Measurements from ENCODE around the gene S1PR4.

Gene S1PR4

GRCh38 chr19:3211191-3211590 lies 32.6 kb downstream of the S1PR4 start:
- H3K4me3 ChIP-seq (ENCODE audit: low read length) = no peak overlapping the region
- H3K27me3 ChIP-seq (replicated peaks; ENCODE audit: insufficient read depth, low read length) = 0 out of 2 replicates have a peak, but pooled peaks cover 4% of the 10 kb centered on the region
- no peaks in the 10 kb centered on the region for H3F3A ChIP-seq (ENCODE audit: insufficient read depth, low read length)
- H3K79me2 ChIP-seq (ENCODE audit: low read length) = no peaks in the 10 kb centered on the region
- no peak overlapping the region for H3K4me2 ChIP-seq (ENCODE audit: low read depth, low read length)
- no peak overlapping the region for H3K9ac ChIP-seq (ENCODE audit: low read length)
- H3K4me1 ChIP-seq (ENCODE audit: low read length) = no peaks in the 10 kb centered on the region
- no peak for TF ChIP-seq CTCF (IDR thresholded peaks at IDR 0.05; ENCODE audit: low read length)
- no peak for TF ChIP-seq EZH2 (optimal IDR thresholded peaks at IDR 0.05; ENCODE audit: low read depth, low read length)
- DNase-seq = no peak
- H3K9me2 ChIP-seq (replicated peaks; ENCODE audit: insufficient read depth, low read length) = no peaks in the 10 kb centered on the region
- H3K27ac ChIP-seq (ENCODE audit: low read length) = no peak overlapping the region
- no peak overlapping the region for H2AFZ ChIP-seq (ENCODE audit: low read length)
- no peaks in the 10 kb centered on the region for H3K36me3 ChIP-seq (replicated peaks; ENCODE audit: insufficient read depth, low read length)
- no peaks in the 10 kb centered on the region for H4K20me1 ChIP-seq (ENCODE audit: insufficient read depth, low read length)
- H3K9me3 ChIP-seq (replicated peaks; ENCODE audit: insufficient read depth, low read length) = no peaks in the 10 kb centered on the region

- H4K20me1 ChIP-seq (ENCODE audit: insufficient read depth, low read length) = no peaks in the 10 kb centered on the region
- H3K36me3 ChIP-seq (replicated peaks; ENCODE audit: insufficient read depth, low read length) = no peaks in the 10 kb centered on the region
- H2AFZ ChIP-seq (ENCODE audit: low read length) = no peak overlapping the region
- peaks cover 19% of the 10 kb centered on the region for H3K27me3 ChIP-seq (replicated peaks; ENCODE audit: insufficient read depth, low read length)
- H3K9me3 ChIP-seq (replicated peaks; ENCODE audit: insufficient read depth, low read length) = no peaks in the 10 kb centered on the region
- H3K27ac ChIP-seq (ENCODE audit: low read length) = no peak overlapping the region
- no peaks in the 10 kb centered on the region for H3K9me2 ChIP-seq (replicated peaks; ENCODE audit: insufficient read depth, low read length)
- TF ChIP-seq EZH2phosphoT487 (IDR thresholded peaks at IDR 0.05; ENCODE audit: low read length) (no peak), CTCF (IDR thresholded peaks at IDR 0.05; ENCODE audit: low read length) (no peak), EZH2 (optimal IDR thresholded peaks at IDR 0.05; ENCODE audit: low read depth, low read length) (no peak)
- DNase-seq = no peak
- H3K4me2 ChIP-seq (ENCODE audit: low read depth, low read length) = no peak overlapping the region
- H3K79me2 ChIP-seq (ENCODE audit: low read length) = no peaks in the 10 kb centered on the region
- H3K4me1 ChIP-seq (ENCODE audit: low read length) = no peaks in the 10 kb centered on the region
- no peaks in the 10 kb centered on the region for H3F3A ChIP-seq (ENCODE audit: insufficient read depth, low read length)
- H3K9ac ChIP-seq (ENCODE audit: low read length) = no peak overlapping the region
- H3K4me3 ChIP-seq (ENCODE audit: low read length) = no peak overlapping the region
These were observed 34.6 kb downstream of the S1PR4 start for GRCh38 chr19:3213159-3213558.

GRCh38 chr19:3216874-3217273 lies 38.3 kb downstream of the S1PR4 start:
- Histone ChIP-seq H3K9me3 (replicated peaks; ENCODE audit: insufficient read depth, low read length) (no peaks in the 10 kb centered on the region), H2AFZ (ENCODE audit: low read length) (no peak overlapping the region), H3K9ac (ENCODE audit: low read length) (no peak overlapping the region), H3K9me2 (replicated peaks; ENCODE audit: insufficient read depth, low read length) (no peaks in the 10 kb centered on the region), H3K4me1 (ENCODE audit: low read length) (no peaks in the 10 kb centered on the region), H3F3A (ENCODE audit: insufficient read depth, low read length) (no peaks in the 10 kb centered on the region), H3K4me2 (ENCODE audit: low read depth, low read length) (no peak overlapping the region), H3K4me3 (ENCODE audit: low read length) (no peak overlapping the region), H3K27ac (ENCODE audit: low read length) (no peak overlapping the region), H4K20me1 (ENCODE audit: insufficient read depth, low read length) (no peaks in the 10 kb centered on the region), H3K36me3 (replicated peaks; ENCODE audit: insufficient read depth, low read length) (no peaks in the 10 kb centered on the region), H3K27me3 (replicated peaks; ENCODE audit: insufficient read depth, low read length) (peaks cover 54% of the 10 kb centered on the region), H3K79me2 (ENCODE audit: low read length) (no peaks in the 10 kb centered on the region)
- no peak for TF ChIP-seq EZH2phosphoT487 (IDR thresholded peaks at IDR 0.05; ENCODE audit: low read length)
- no peak for TF ChIP-seq EZH2 (optimal IDR thresholded peaks at IDR 0.05; ENCODE audit: low read depth, low read length)
- no peak for TF ChIP-seq CTCF (IDR thresholded peaks at IDR 0.05; ENCODE audit: low read length)
- DNase-seq = no peak
